HepG2 (cell line): ENCODE measurements around the gene FAM219A. TPM values are rescaled to one million over a fixed set of nuclear protein-coding genes. Genes with fewer than 3 reads are reported as not detected.

ENCODE experiments used
- EHMT2 ChIP-seq: fragments of 200-600 bp; sonication (generic); IDR thresholded peaks from 2 replicates; pipeline ENCODE4 v1.7.0; 2017; ENCODE audit warnings: antibody characterized with exemption, low read depth, low read length, borderline replicate concordance
- JUNB ChIP-seq: sonication (generic); formaldehyde crosslinking; IDR thresholded peaks from 2 replicates; pipeline ENCODE4 v1.8.0; 2022; ENCODE audit warnings: missing genetic modification reagents, mild to moderate bottlenecking, borderline replicate concordance
- MAFG ChIP-seq: sonication (generic); formaldehyde crosslinking; IDR thresholded peaks from 2 replicates; pipeline ENCODE4 v1.5.1; 2020; ENCODE audit warnings: mild to moderate bottlenecking, missing genetic modification reagents
- NFKBIZ ChIP-seq: IDR thresholded peaks from 2 replicates; pipeline ENCODE4 v1.6.1; 2018; ENCODE audit warnings: missing genetic modification reagents, missing compliant biosample characterization
- SCMH1 ChIP-seq: sonication (generic); formaldehyde crosslinking; IDR thresholded peaks from 2 replicates; pipeline ENCODE4 v1.9.0; 2021; ENCODE audit warnings: missing genetic modification reagents, mild to moderate bottlenecking, borderline replicate concordance
- ZFP62 ChIP-seq: sonication (generic); formaldehyde crosslinking; IDR thresholded peaks from 2 replicates; pipeline ENCODE4 v1.4.0; 2020; ENCODE audit warnings: missing genetic modification reagents
- ZMYM4 ChIP-seq: sonication (generic); formaldehyde crosslinking; IDR thresholded peaks from 2 replicates; pipeline ENCODE4 v1.8.1; 2023; ENCODE audit warnings: mild to moderate bottlenecking, missing genetic modification reagents
- ZNF30 ChIP-seq: sonication (generic); formaldehyde crosslinking; IDR thresholded peaks from 2 replicates; pipeline ENCODE4 v1.5.0; 2020; ENCODE audit warnings: mild to moderate bottlenecking, missing genetic modification reagents
- ZNF75D ChIP-seq: sonication (generic); formaldehyde crosslinking; IDR thresholded peaks from 2 replicates; pipeline ENCODE4 v1.8.1; 2023; ENCODE audit warnings: missing genetic modification reagents, mild to moderate bottlenecking, borderline replicate concordance
- polyA plus RNA-seq, 8 experiments: library from polyadenylated mRNA; depleted of rRNA in 3 of 8; stranded (reverse) in 7 of 8; unstranded in 1 of 8; fragments of >200 nt; fragmentation: Illumina TruSeq in 4 of 8; extraction: Trizol in 4 of 8; gene quantifications; 2 replicates each; pipeline versions ENCODE4 v1.2.1 to v1.2.3, GENCODE V29; 2011 to 2016; ENCODE audit warnings: low read depth in 4 of 8, missing spikeins in 1 of 8, mixed read lengths in 1 of 8; ENCODE audit not compliant: insufficient read depth in 1 of 8
- total RNA-seq, 5 experiments: library from RNA; depleted of rRNA; stranded (reverse); fragments of >200 nt; fragmentation: Illumina TruSeq; extraction: Trizol; gene quantifications; 2 replicates each; pipeline ENCODE4 v1.2.3, GENCODE V29; 2016; ENCODE audit warnings: low read depth in 1 of 5
- TF ChIP-seq, protein P1 (sequence below): sonication (generic); formaldehyde crosslinking; IDR thresholded peaks from 2 replicates; pipeline ENCODE4 v1.8.1; 2022; ENCODE audit warnings: mild to moderate bottlenecking, missing genetic modification reagents
- TF ChIP-seq, protein P2 (sequence below): sonication (generic); formaldehyde crosslinking; IDR thresholded peaks from 2 replicates; pipeline ENCODE4 v1.5.0; 2020; ENCODE audit warnings: mild to moderate bottlenecking, missing genetic modification reagents
- TF ChIP-seq, protein P3 (sequence below): sonication (generic); formaldehyde crosslinking; IDR thresholded peaks from 2 replicates; pipeline ENCODE4 v1.4.0; 2020; ENCODE audit warnings: mild to moderate bottlenecking, missing genetic modification reagents
- TF ChIP-seq, protein P4 (sequence below): sonication (generic); formaldehyde crosslinking; IDR thresholded peaks from 2 replicates; pipeline ENCODE4 v1.5.1; 2020; ENCODE audit warnings: mild to moderate bottlenecking, missing genetic modification reagents, moderate library complexity
- TF ChIP-seq, protein P5 (sequence below): IDR thresholded peaks from 2 replicates; pipeline ENCODE4 v1.6.1; 2016; ENCODE audit warnings: mild to moderate bottlenecking
- TF ChIP-seq, protein P6 (sequence below): sonication (generic); formaldehyde crosslinking; conservative IDR thresholded peaks from 2 replicates; pipeline ENCODE4 v1.4.0; 2020; ENCODE audit warnings: missing genetic modification reagents

FAM219A gene
- total and polyA plus RNA-seq, 2 of the 13 experiments (the other 11 are each of a cell fraction or from before 2014, with no cell fraction given) = 3.9 to 6.4 TPM

DNA sequence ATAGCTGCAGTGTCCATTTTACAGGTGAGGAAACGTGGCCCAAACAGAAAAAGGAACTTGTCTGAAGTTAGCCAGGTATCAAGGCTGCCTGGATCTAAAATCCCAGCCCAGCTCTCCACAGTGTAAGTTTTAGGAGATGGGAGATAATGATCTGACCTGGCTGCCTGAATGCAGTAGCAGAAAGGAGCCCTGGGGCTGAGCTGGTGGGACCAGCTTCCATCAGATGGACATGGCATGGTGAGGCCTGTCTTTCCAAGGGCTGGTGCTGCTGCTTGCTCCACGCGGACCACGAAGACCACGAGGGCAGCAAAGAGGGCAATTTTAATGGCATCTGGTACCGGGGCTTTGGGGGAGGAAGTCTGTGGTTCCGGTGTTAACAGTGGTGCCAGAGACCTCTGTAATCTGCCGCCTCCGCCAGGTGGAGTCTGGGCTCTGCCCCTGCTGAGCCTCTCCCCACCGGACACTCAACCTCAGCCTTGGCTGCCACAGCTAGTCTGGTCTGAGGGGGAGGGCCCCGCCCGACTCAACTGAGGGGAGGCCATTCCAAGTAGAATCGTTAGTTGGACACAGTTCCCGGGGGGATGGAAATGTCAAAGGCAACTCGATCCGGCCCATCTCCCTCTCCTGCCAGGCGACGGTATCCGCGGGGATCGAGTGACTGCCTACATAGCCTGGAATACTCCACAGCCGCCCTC lies 82.3 kb downstream of the FAM219A start (continued):
- TF ChIP-seq, protein P1, sequence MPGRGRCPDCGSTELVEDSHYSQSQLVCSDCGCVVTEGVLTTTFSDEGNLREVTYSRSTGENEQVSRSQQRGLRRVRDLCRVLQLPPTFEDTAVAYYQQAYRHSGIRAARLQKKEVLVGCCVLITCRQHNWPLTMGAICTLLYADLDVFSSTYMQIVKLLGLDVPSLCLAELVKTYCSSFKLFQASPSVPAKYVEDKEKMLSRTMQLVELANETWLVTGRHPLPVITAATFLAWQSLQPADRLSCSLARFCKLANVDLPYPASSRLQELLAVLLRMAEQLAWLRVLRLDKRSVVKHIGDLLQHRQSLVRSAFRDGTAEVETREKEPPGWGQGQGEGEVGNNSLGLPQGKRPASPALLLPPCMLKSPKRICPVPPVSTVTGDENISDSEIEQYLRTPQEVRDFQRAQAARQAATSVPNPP = no peak
- TF ChIP-seq ZMYM4 (CRISPR knock-in tag) (no peak), EHMT2 (no peak), JUNB (CRISPR knock-in tag) (no peak), MAFG (CRISPR knock-in tag) (no peak), ZNF30 (CRISPR knock-in tag) (no peak), ZNF75D (no peak), NFKBIZ (CRISPR knock-in tag) (no peak), SCMH1 (CRISPR knock-in tag) (no peak), ZFP62 (CRISPR knock-in tag) (no peak)
- TF ChIP-seq, protein P2, sequence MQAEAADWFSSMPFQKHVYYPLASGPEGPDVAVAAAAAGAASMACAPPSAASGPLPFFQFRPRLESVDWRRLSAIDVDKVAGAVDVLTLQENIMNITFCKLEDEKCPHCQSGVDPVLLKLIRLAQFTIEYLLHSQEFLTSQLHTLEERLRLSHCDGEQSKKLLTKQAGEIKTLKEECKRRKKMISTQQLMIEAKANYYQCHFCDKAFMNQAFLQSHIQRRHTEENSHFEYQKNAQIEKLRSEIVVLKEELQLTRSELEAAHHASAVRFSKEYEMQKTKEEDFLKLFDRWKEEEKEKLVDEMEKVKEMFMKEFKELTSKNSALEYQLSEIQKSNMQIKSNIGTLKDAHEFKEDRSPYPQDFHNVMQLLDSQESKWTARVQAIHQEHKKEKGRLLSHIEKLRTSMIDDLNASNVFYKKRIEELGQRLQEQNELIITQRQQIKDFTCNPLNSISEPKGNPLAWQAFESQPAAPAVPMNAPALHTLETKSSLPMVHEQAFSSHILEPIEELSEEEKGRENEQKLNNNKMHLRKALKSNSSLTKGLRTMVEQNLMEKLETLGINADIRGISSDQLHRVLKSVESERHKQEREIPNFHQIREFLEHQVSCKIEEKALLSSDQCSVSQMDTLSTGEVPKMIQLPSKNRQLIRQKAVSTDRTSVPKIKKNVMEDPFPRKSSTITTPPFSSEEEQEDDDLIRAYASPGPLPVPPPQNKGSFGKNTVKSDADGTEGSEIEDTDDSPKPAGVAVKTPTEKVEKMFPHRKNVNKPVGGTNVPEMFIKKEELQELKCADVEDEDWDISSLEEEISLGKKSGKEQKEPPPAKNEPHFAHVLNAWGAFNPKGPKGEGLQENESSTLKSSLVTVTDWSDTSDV = no peak
- TF ChIP-seq, protein P3, sequence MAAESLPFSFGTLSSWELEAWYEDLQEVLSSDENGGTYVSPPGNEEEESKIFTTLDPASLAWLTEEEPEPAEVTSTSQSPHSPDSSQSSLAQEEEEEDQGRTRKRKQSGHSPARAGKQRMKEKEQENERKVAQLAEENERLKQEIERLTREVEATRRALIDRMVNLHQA (CRISPR knock-in tag) = no peak
- TF ChIP-seq, protein P4, sequence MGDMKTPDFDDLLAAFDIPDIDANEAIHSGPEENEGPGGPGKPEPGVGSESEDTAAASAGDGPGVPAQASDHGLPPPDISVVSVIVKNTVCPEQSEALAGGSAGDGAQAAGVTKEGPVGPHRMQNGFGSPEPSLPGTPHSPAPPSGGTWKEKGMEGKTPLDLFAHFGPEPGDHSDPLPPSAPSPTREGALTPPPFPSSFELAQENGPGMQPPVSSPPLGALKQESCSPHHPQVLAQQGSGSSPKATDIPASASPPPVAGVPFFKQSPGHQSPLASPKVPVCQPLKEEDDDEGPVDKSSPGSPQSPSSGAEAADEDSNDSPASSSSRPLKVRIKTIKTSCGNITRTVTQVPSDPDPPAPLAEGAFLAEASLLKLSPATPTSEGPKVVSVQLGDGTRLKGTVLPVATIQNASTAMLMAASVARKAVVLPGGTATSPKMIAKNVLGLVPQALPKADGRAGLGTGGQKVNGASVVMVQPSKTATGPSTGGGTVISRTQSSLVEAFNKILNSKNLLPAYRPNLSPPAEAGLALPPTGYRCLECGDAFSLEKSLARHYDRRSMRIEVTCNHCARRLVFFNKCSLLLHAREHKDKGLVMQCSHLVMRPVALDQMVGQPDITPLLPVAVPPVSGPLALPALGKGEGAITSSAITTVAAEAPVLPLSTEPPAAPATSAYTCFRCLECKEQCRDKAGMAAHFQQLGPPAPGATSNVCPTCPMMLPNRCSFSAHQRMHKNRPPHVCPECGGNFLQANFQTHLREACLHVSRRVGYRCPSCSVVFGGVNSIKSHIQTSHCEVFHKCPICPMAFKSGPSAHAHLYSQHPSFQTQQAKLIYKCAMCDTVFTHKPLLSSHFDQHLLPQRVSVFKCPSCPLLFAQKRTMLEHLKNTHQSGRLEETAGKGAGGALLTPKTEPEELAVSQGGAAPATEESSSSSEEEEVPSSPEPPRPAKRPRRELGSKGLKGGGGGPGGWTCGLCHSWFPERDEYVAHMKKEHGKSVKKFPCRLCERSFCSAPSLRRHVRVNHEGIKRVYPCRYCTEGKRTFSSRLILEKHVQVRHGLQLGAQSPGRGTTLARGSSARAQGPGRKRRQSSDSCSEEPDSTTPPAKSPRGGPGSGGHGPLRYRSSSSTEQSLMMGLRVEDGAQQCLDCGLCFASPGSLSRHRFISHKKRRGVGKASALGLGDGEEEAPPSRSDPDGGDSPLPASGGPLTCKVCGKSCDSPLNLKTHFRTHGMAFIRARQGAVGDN = no peak; the same call in 1 of the 2 replicates
- TF ChIP-seq, protein P5, sequence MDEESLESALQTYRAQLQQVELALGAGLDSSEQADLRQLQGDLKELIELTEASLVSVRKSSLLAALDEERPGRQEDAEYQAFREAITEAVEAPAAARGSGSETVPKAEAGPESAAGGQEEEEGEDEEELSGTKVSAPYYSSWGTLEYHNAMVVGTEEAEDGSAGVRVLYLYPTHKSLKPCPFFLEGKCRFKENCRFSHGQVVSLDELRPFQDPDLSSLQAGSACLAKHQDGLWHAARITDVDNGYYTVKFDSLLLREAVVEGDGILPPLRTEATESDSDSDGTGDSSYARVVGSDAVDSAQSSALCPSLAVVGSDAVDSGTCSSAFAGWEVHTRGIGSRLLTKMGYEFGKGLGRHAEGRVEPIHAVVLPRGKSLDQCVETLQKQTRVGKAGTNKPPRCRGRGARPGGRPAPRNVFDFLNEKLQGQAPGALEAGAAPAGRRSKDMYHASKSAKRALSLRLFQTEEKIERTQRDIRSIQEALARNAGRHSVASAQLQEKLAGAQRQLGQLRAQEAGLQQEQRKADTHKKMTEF (CRISPR knock-in tag) = no peak
- TF ChIP-seq, protein P6, sequence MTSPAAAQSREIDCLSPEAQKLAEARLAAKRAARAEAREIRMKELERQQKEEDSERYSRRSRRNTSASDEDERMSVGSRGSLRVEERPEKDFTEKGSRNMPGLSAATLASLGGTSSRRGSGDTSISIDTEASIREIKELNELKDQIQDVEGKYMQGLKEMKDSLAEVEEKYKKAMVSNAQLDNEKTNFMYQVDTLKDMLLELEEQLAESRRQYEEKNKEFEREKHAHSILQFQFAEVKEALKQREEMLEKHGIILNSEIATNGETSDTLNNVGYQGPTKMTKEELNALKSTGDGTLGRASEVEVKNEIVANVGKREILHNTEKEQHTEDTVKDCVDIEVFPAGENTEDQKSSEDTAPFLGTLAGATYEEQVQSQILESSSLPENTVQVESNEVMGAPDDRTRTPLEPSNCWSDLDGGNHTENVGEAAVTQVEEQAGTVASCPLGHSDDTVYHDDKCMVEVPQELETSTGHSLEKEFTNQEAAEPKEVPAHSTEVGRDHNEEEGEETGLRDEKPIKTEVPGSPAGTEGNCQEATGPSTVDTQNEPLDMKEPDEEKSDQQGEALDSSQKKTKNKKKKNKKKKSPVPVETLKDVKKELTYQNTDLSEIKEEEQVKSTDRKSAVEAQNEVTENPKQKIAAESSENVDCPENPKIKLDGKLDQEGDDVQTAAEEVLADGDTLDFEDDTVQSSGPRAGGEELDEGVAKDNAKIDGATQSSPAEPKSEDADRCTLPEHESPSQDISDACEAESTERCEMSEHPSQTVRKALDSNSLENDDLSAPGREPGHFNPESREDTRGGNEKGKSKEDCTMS (CRISPR knock-in tag) = no peak
